ENCODE results near the gene RNF182.

Gene RNF182

DNA sequence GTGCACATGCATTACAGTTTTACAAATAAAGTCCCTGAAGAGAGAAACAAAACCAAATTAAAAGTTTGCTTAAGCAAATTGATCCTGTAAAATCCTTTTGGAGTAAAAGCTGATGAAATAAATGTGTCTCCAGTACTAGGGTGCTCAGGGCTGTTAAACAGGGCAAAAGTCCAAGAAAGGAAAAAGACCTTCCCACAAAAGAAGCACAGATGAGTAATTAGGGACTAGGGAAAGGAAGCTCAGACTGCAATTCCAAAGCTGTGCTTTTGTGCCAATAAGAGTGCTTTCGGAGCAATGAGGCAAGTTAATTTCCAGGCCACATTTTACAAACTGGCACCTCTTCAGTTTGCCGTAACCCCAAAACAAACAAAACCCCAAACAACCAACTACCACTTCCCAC, 10.4 kb upstream of the RNF182 start:
- H3K36me3 ChIP-seq: no peaks in the 10 kb centered on the region
- H3K27ac ChIP-seq: no peak overlapping the region
- no peaks in the 10 kb centered on the region for H3K9me3 ChIP-seq (replicated peaks in 1 of 11)
- no peaks in the 10 kb centered on the region for H3K27me3 ChIP-seq
- no peak for TF ChIP-seq Cebpa-rat (IDR thresholded peaks at IDR 0.05)
- no peaks in the 10 kb centered on the region for H4K20me1 ChIP-seq
- peaks cover 5 to 14% (median 7%) of the 10 kb centered on the region in 10 experiments; a peak in 16 of 20 replicates for H3K4me1 ChIP-seq
- H3K4me2 ChIP-seq: no peak overlapping the region
- H3K9ac ChIP-seq: no peak overlapping the region
- H3K4me3 ChIP-seq: no peak overlapping the region

- Histone ChIP-seq H3K9me3 (replicated peaks in 1 of 11) (no peaks in the 10 kb centered on the region), H3K4me1 (peaks cover 5 to 14% (median 7%) of the 10 kb centered on the region in 10 experiments; a peak in 16 of 20 replicates), H3K4me3 (no peak overlapping the region), H4K20me1 (no peaks in the 10 kb centered on the region), H3K4me2 (peak overlapping the region in 9 of 11 experiments; percentile 18 to 57 (median 48); a peak in 14 of 22 replicates), H3K9ac (no peak overlapping the region), H3K27ac (no peak overlapping the region), H3K27me3 (no peaks in the 10 kb centered on the region), H3K36me3 (no peaks in the 10 kb centered on the region)
- no peak for TF ChIP-seq Cebpa-rat (IDR thresholded peaks at IDR 0.05)
These were observed 9.1 kb upstream of the RNF182 start for GRCh38 chr6:13915561-13916229.

GRCh38 chr6:13916230-13916944, 8.4 kb upstream of the RNF182 start:
- no peaks in the 10 kb centered on the region for H3K36me3 ChIP-seq
- no peak overlapping the region for H3K27ac ChIP-seq
- H3K4me1 ChIP-seq: peaks cover 5 to 14% (median 7%) of the 10 kb centered on the region in 10 experiments; a peak in 16 of 20 replicates
- H3K4me2 ChIP-seq: peak overlapping the region in 9 of 11 experiments; percentile 18 to 57 (median 48); a peak in 15 of 22 replicates
- no peaks in the 10 kb centered on the region for H3K27me3 ChIP-seq
- no peaks in the 10 kb centered on the region for H4K20me1 ChIP-seq
- TF ChIP-seq Cebpa-rat (IDR thresholded peaks at IDR 0.05): no peak
- no peak overlapping the region for H3K9ac ChIP-seq
- H3K9me3 ChIP-seq (replicated peaks in 1 of 11): no peaks in the 10 kb centered on the region
- H3K4me3 ChIP-seq: no peak overlapping the region

- H3K4me2 ChIP-seq: no peak overlapping the region
- no peaks in the 10 kb centered on the region for H4K20me1 ChIP-seq
- no peak overlapping the region for H3K9ac ChIP-seq
- TF ChIP-seq Cebpa-rat (IDR thresholded peaks at IDR 0.05): no peak
- H3K4me1 ChIP-seq: peaks cover 5 to 14% (median 7%) of the 10 kb centered on the region in 10 experiments; a peak in 16 of 20 replicates
- H3K4me3 ChIP-seq: no peak overlapping the region
- H3K36me3 ChIP-seq: no peaks in the 10 kb centered on the region
- H3K9me3 ChIP-seq (replicated peaks in 1 of 11): no peaks in the 10 kb centered on the region
- no peaks in the 10 kb centered on the region for H3K27me3 ChIP-seq
- no peak overlapping the region for H3K27ac ChIP-seq
These were observed 7.6 kb upstream of the RNF182 start for GRCh38 chr6:13917141-13917540.

DNA sequence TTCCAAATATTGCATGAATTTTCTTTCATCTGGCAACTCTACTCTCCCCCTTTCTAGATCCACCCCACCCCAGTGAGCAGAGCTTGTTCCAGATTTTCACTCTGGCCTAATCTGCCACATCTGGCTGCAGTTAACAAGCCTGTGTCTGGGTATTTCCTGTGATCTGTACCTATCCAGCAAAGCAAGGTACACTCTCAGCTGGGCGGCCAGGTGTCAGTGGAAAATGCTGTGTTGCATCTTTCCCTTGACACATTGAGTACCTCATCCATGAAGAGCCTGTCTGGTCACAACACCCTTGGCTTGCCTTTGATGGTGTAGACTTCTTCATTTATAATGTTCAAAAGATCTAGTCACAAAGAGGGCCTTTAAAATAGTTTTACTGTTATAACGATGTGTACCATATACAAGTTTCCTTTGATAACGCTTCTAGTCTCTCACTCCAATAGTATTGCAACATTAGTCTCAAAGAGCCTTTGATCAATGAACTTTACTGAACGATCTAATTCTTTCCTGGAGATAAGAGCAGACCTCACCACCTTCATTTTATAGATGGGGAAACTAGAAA, 6.0 kb upstream of the RNF182 start:
- Histone ChIP-seq H3K4me3 (no peak overlapping the region), H3K36me3 (no peaks in the 10 kb centered on the region), H3K9ac (no peak overlapping the region), H3K9me3 (replicated peaks in 1 of 11) (no peaks in the 10 kb centered on the region), H3K4me2 (peak overlapping the region in 1 of 11 experiments; percentile 19; a peak in 1 of 22 replicates), H4K20me1 (no peaks in the 10 kb centered on the region), H3K27ac (no peak overlapping the region), H3K27me3 (peaks cover 4 to 14% (median 12%) of the 10 kb centered on the region in 11 experiments), H3K4me1 (peaks cover 5 to 14% (median 7%) of the 10 kb centered on the region in 10 experiments; a peak in 16 of 20 replicates)
- no peak for TF ChIP-seq Cebpa-rat (IDR thresholded peaks at IDR 0.05)

GRCh38 chr6:13919861-13920260, 4.9 kb upstream of the RNF182 start:
- Histone ChIP-seq H3K9ac (no peak overlapping the region), H3K27ac (no peak overlapping the region), H3K4me1 (peaks cover 5 to 23% (median 14%) of the 10 kb centered on the region in 10 experiments; a peak in 18 of 20 replicates), H3K4me3 (no peak overlapping the region), H3K36me3 (no peaks in the 10 kb centered on the region), H3K4me2 (no peak overlapping the region), H3K9me3 (replicated peaks in 1 of 11) (no peaks in the 10 kb centered on the region), H4K20me1 (peaks cover 0 to 6% (median 0%) of the 10 kb centered on the region in 11 experiments; a peak in 1 of 22 replicates), H3K27me3 (peaks cover 15 to 25% (median 23%) of the 10 kb centered on the region in 11 experiments)
- no peak for TF ChIP-seq Cebpa-rat (IDR thresholded peaks at IDR 0.05)

DNA sequence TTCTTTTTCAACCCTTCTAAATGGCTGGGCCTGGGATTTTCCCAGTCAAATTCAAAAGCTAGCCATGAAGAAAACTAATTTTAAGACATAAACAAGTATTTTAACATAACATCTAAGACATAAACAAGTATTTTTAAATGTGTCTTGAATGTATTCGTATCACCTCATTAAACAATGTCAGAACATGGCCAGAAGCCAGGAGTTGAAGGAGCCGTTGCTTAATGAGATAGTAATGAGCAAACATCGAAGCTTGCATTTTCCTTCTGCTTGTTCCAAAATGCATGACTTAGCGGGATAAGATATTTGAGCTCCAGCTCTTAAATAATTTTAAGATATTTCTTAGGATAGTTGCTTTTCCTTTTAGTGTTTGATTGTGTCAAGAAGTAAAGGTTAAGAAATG, 4.2 kb upstream of the RNF182 start:
- Histone ChIP-seq H3K4me1 (peaks cover 5 to 28% (median 18%) of the 10 kb centered on the region in 10 experiments; a peak in 18 of 20 replicates), H3K36me3 (no peaks in the 10 kb centered on the region), H3K9me3 (replicated peaks in 1 of 11) (no peaks in the 10 kb centered on the region), H3K4me2 (no peak overlapping the region), H3K27ac (no peak overlapping the region), H3K4me3 (no peak overlapping the region), H3K9ac (no peak overlapping the region), H3K27me3 (peaks cover 22 to 32% (median 30%) of the 10 kb centered on the region in 11 experiments), H4K20me1 (peaks cover 0 to 7% (median 0%) of the 10 kb centered on the region in 11 experiments; a peak in 2 of 22 replicates)
- TF ChIP-seq Cebpa-rat (IDR thresholded peaks at IDR 0.05): no peak

DNA sequence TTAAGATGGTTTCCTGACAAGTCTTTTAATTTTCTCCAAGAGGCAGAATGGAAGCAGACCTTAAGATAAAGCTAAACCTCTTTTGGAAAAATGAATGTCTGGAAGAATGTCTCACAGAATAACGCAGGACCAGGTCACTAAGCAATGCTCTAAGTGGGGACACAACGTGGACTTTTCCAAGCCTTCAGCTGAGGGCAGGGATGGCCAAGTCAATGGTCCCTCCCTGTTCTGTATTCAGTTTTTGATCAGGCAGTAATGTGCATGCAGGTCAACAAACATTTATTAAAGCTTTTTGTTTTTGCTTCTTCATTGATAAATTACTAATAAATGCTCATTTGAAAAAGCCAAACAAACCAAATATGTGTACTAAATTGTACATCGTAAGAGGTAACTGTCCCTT, 2.0 kb upstream of the RNF182 start:
- Histone ChIP-seq H4K20me1 (peaks cover 0 to 9% (median 0%) of the 10 kb centered on the region in 11 experiments; a peak in 2 of 22 replicates), H3K4me1 (peaks cover 0 to 22% (median 14%) of the 10 kb centered on the region in 10 experiments; a peak in 14 of 20 replicates), H3K27me3 (peaks cover 41 to 54% (median 52%) of the 10 kb centered on the region in 11 experiments), H3K27ac (no peak overlapping the region), H3K9me3 (replicated peaks in 1 of 11) (peaks cover 0 to 6% (median 0%) of the 10 kb centered on the region in 11 experiments; a peak in 2 of 22 replicates), H3K4me2 (no peak overlapping the region), H3K4me3 (no peak overlapping the region), H3K9ac (no peak overlapping the region), H3K36me3 (no peaks in the 10 kb centered on the region)
- no peak for TF ChIP-seq Cebpa-rat (IDR thresholded peaks at IDR 0.05)

Measured in BLaER1 treated with 17β-estradiol and CSF1 and Interleukin-3, amounts not matched to agents 10 nM and 100 nM (cell line).